GM12892 (cell line): ENCODE data around the gene SYCN.

ENCODE experiments used
- POLR2A ChIP-seq: IDR thresholded peaks from 2 replicates; pipeline ENCODE4 v1.6.1; 2011; ENCODE audit warnings: low read depth, low read length, control low read depth
- POLR2AphosphoS5 ChIP-seq: IDR thresholded peaks from 2 replicates; pipeline ENCODE4 v1.6.1; 2011; ENCODE audit warnings: low read depth, low read length, control low read depth
- TAF1 ChIP-seq: IDR thresholded peaks from 2 replicates; pipeline ENCODE4 v1.6.1; 2011; ENCODE audit warnings: low read depth, mild to moderate bottlenecking, control low read depth, low read length, borderline replicate concordance

DNA sequence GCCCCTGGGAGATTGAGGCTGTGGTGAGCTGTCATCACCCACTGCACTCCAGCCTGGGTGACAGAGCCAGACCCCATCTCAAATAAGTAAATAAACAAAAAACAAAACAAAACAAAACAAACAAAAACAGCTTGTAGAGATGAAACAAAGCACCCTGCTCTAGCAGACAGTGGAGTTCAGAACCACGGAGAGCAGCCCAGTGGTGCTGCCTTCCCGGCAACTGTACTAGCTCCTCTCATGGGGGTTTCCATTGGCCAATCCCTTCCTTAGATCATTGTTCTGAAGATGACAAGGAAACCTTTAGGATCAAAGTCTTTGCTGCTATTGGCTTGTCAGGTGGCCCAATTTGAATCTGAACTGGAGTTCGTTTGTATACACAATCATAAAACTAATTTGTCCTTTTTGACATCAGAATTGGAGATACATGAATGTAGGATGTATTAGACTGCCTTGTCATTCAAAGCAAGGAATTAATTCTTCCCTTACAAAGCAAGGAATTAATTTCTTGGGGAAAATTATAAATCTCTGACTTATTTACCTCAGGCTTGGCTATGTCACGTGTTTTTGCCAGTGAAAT lies 19.7 kb upstream of the SYCN start:
- TF ChIP-seq POLR2A (no peak), POLR2AphosphoS5 (no peak), TAF1 (no peak)
